ENCODE results near the gene RAB9A. TPM values are rescaled to one million over a fixed set of nuclear protein-coding genes. Genes with fewer than 3 reads are reported as not detected.

The RAB9A gene
- total and polyA plus RNA-seq, 9 of the 15 experiments (the other 6 are each of a cell fraction or from before 2014, with no cell fraction given) = 13.5 to 20.8 (median 17.7) TPM

DNA sequence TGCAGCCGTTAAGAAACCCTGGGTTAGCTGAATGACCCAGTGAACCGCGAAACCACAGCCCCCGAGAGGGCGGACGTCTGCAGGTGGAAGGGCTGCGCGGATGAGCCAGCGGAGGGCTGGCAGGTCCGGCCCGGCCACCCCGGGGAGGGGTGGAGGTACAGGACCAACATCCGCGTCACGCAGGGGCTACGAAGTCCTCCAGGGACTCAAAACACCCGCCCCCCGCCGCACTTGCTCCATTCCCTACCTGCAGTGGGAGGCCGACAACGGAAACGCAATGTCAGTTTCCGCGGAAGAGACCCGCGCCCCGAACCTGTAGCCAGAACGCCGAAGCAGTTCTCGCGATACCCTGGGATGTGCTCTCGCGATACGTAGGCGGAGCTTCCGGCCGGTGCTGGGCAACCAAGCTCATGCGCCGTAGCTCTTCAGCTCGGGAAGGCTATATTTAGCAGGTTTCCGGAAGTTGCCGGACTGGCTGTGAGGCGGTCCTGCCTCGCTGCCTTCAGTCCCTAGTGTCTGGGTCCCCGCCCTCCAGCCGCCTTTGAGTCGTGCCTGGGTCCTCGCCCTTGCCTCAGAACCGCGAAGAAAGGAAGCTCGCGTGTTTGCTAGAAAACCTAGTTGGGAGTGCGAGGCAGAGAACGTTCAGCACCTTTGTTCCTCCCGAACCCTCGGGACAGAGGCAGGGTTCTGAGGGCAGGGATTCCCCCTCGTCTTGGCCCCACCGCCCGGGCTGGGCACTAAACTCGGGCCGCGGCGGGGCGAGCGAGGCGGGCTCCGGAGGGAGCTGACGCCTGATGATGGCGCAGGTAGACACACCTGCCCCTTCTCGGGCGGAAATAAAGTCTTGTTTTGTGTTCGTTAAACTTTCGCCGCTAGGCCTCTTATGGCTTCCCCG is 45.6 kb downstream of the RAB9A start, which contains the start of the genes OFD1 and TRAPPC2 (continued):
- TF ChIP-seq, protein P1, sequence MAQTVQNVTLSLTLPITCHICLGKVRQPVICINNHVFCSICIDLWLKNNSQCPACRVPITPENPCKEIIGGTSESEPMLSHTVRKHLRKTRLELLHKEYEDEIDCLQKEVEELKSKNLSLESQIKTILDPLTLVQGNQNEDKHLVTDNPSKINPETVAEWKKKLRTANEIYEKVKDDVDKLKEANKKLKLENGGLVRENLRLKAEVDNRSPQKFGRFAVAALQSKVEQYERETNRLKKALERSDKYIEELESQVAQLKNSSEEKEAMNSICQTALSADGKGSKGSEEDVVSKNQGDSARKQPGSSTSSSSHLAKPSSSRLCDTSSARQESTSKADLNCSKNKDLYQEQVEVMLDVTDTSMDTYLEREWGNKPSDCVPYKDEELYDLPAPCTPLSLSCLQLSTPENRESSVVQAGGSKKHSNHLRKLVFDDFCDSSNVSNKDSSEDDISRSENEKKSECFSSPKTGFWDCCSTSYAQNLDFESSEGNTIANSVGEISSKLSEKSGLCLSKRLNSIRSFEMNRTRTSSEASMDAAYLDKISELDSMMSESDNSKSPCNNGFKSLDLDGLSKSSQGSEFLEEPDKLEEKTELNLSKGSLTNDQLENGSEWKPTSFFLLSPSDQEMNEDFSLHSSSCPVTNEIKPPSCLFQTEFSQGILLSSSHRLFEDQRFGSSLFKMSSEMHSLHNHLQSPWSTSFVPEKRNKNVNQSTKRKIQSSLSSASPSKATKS (CRISPR knock-in tag; IDR thresholded peaks at IDR 0.05) = no peak
- TF ChIP-seq MTA2 (IDR thresholded peaks at IDR 0.05; ENCODE audit: low read depth) (no peak), HDAC1 (IDR thresholded peaks at IDR 0.05) (peak in 1 of 2 experiments; percentile 53; a peak in 2 of 4 replicates), ZSCAN32 (CRISPR knock-in tag; IDR thresholded peaks at IDR 0.05) (no peak), PML (IDR thresholded peaks at IDR 0.05; ENCODE audit: low read length) (peak; percentile 66; the same call in 1 of the 2 replicates), TBP (optimal IDR thresholded peaks at IDR 0.05; ENCODE audit: low read depth, low read length) (peak; percentile 90), FUS (optimal IDR thresholded peaks at IDR 0.05; ENCODE audit: low read depth, low read length) (no peak), RNF2 (IDR thresholded peaks at IDR 0.05) (no peak), CCNT2 (IDR thresholded peaks at IDR 0.05; ENCODE audit: borderline replicate concordance, extremely low read depth, insufficient read length, low read depth, low read length) (no peak), TRIM24 (IDR thresholded peaks at IDR 0.05) (no peak), MYBL2 (IDR thresholded peaks at IDR 0.05; ENCODE audit: low read depth) (no peak), MYBL2 (CRISPR knock-in tag; IDR thresholded peaks at IDR 0.05; ENCODE audit: borderline replicate concordance) (no peak), ZNF586 (CRISPR knock-in tag; conservative IDR thresholded peaks at IDR 0.05) (no peak)
- TF ChIP-seq, protein P2, sequence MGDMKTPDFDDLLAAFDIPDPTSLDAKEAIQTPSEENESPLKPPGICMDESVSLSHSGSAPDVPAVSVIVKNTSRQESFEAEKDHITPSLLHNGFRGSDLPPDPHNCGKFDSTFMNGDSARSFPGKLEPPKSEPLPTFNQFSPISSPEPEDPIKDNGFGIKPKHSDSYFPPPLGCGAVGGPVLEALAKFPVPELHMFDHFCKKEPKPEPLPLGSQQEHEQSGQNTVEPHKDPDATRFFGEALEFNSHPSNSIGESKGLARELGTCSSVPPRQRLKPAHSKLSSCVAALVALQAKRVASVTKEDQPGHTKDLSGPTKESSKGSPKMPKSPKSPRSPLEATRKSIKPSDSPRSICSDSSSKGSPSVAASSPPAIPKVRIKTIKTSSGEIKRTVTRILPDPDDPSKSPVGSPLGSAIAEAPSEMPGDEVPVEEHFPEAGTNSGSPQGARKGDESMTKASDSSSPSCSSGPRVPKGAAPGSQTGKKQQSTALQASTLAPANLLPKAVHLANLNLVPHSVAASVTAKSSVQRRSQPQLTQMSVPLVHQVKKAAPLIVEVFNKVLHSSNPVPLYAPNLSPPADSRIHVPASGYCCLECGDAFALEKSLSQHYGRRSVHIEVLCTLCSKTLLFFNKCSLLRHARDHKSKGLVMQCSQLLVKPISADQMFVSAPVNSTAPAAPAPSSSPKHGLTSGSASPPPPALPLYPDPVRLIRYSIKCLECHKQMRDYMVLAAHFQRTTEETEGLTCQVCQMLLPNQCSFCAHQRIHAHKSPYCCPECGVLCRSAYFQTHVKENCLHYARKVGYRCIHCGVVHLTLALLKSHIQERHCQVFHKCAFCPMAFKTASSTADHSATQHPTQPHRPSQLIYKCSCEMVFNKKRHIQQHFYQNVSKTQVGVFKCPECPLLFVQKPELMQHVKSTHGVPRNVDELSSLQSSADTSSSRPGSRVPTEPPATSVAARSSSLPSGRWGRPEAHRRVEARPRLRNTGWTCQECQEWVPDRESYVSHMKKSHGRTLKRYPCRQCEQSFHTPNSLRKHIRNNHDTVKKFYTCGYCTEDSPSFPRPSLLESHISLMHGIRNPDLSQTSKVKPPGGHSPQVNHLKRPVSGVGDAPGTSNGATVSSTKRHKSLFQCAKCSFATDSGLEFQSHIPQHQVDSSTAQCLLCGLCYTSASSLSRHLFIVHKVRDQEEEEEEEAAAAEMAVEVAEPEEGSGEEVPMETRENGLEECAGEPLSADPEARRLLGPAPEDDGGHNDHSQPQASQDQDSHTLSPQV (IDR thresholded peaks at IDR 0.05) = peak; percentile 46; the same call in 1 of the 2 replicates
- TF ChIP-seq, protein P3, sequence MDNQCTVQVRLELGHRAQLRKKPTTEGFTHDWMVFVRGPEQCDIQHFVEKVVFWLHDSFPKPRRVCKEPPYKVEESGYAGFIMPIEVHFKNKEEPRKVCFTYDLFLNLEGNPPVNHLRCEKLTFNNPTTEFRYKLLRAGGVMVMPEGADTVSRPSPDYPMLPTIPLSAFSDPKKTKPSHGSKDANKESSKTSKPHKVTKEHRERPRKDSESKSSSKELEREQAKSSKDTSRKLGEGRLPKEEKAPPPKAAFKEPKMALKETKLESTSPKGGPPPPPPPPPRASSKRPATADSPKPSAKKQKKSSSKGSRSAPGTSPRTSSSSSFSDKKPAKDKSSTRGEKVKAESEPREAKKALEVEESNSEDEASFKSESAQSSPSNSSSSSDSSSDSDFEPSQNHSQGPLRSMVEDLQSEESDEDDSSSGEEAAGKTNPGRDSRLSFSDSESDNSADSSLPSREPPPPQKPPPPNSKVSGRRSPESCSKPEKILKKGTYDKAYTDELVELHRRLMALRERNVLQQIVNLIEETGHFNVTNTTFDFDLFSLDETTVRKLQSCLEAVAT (IDR thresholded peaks at IDR 0.05) = 0 out of 4 replicates have a peak, but pooled peaks of 1 of the 2 experiments have one; percentile 36
